ENCODE results near the gene SFTPD. TPM values are rescaled to one million over a fixed set of nuclear protein-coding genes. Genes with fewer than 3 reads are reported as not detected.

SFTPD gene
- total RNA-seq, 3 donors from 2014 or later: 2.2 to 2.5 TPM; not detected in 1

DNA sequence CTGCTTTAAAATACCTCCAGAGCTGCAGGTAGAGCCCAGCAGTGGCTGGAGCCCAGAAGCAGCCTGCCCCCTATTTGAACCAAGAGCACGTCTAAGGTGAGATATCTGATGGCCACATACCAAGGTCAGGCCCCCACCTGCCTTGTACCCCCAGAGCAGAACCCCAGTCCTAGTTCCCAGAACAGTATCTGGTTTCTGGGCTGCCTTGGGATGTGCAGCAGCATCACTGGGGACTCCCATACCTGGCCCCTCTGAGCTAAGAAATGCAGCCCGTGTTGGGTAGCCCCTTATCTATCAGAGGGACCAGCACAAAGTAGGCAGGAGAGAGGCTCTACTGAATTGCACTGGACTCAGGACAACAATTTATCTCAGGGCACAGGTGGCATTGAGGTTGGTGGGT lies 8.9 kb downstream of the SFTPD start:
- intact Hi-C loops (cut with DNase I; ENCODE audit: low total_unique reads): no loop called here
- TF ChIP-seq, protein P1, sequence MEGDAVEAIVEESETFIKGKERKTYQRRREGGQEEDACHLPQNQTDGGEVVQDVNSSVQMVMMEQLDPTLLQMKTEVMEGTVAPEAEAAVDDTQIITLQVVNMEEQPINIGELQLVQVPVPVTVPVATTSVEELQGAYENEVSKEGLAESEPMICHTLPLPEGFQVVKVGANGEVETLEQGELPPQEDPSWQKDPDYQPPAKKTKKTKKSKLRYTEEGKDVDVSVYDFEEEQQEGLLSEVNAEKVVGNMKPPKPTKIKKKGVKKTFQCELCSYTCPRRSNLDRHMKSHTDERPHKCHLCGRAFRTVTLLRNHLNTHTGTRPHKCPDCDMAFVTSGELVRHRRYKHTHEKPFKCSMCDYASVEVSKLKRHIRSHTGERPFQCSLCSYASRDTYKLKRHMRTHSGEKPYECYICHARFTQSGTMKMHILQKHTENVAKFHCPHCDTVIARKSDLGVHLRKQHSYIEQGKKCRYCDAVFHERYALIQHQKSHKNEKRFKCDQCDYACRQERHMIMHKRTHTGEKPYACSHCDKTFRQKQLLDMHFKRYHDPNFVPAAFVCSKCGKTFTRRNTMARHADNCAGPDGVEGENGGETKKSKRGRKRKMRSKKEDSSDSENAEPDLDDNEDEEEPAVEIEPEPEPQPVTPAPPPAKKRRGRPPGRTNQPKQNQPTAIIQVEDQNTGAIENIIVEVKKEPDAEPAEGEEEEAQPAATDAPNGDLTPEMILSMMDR (IDR thresholded peaks at IDR 0.05): no peak
- TF ChIP-seq POLR2AphosphoS5 (IDR thresholded peaks at IDR 0.05): no peak
- no peak for TF ChIP-seq POLR2A (IDR thresholded peaks at IDR 0.05)
- DNase-seq (ENCODE audit: low spot score in 2 of 2): no peak
- H3K27me3 ChIP-seq: no peaks in the 10 kb centered on the region
- no peaks in the 10 kb centered on the region for H3K36me3 ChIP-seq
- H3K4me3 ChIP-seq: no peak overlapping the region
- no peaks in the 10 kb centered on the region for H3K9me3 ChIP-seq
- no peak overlapping the region for H3K27ac ChIP-seq
- no peaks in the 10 kb centered on the region for H3K4me1 ChIP-seq

DNA sequence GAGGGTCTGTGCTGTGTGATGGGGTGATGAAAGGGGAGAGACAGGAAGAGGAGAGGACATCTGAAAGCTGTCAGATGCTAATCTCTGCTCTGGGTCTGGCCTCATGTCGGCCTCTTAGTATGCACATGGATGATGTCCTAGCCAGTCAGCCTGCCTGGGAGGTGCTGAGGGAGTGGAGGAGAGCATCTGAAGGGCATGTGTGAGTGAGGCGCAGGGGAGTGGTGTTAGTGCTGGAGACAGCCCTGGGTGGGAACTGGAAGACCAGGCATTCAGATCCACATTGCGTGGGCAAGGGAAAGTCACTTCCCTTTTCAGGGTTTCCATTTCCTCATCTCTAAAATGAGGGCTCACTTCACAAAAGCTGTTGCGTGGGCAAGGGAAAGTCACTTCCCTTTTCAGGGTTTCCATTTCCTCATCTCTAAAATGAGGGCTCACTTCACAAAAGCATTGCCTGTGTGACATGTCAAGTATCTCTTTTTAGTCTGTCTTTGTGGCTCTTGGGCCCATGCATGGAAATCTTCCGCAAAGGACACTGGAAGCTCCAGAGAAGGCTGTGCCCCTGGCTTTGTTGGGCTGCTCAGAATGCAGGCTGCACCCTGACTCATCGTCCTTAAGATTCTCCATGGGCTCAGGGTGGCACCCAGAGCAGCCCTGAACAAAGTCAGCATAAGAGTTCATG lies 10.0 kb downstream of the SFTPD start:
- no peaks in the 10 kb centered on the region for H3K4me1 ChIP-seq
- no peaks in the 10 kb centered on the region for H3K9me3 ChIP-seq
- TF ChIP-seq POLR2AphosphoS5 (IDR thresholded peaks at IDR 0.05): no peak
- TF ChIP-seq, protein P1 (IDR thresholded peaks at IDR 0.05): no peak
- TF ChIP-seq POLR2A (IDR thresholded peaks at IDR 0.05): no peak
- no peak overlapping the region for H3K27ac ChIP-seq
- no peaks in the 10 kb centered on the region for H3K27me3 ChIP-seq
- intact Hi-C loops (cut with DNase I; ENCODE audit: low total_unique reads): no loop called here
- H3K4me3 ChIP-seq: no peak overlapping the region
- H3K36me3 ChIP-seq: no peaks in the 10 kb centered on the region
- no peak for DNase-seq (ENCODE audit: low spot score in 2 of 2)

DNA sequence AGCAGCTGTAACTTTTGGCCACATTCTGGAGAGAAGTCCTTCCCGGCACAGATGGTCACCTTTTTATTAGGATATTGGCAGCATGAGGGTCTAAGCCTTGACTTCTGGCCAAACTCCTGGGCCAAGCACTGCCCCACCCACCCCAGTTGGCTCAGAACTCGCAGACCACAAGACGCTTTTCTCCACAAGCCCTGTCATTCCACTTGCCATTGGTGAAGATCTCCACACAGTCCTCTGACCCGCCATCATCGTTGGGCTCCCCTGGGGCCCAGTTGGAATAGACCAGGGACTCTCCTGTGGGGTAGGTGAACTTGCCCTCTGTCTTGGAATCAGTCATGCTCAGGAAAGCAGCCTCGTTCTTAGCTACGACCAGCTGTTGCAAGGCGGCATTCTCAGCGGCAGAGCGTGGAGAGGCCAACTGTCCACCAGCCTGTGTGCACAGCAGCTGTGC lies 11.2 kb downstream of the SFTPD start:
- DNase-seq (ENCODE audit: low spot score in 2 of 2): no peak
- Histone ChIP-seq H3K9me3 (no peaks in the 10 kb centered on the region), H3K4me3 (no peak overlapping the region), H3K27me3 (no peaks in the 10 kb centered on the region), H3K27ac (no peak overlapping the region), H3K4me1 (no peaks in the 10 kb centered on the region), H3K36me3 (no peaks in the 10 kb centered on the region)
- intact Hi-C loops (cut with DNase I; ENCODE audit: low total_unique reads): no loop called here
- no peak for TF ChIP-seq POLR2A (IDR thresholded peaks at IDR 0.05)
- TF ChIP-seq, protein P1 (IDR thresholded peaks at IDR 0.05): no peak

DNA sequence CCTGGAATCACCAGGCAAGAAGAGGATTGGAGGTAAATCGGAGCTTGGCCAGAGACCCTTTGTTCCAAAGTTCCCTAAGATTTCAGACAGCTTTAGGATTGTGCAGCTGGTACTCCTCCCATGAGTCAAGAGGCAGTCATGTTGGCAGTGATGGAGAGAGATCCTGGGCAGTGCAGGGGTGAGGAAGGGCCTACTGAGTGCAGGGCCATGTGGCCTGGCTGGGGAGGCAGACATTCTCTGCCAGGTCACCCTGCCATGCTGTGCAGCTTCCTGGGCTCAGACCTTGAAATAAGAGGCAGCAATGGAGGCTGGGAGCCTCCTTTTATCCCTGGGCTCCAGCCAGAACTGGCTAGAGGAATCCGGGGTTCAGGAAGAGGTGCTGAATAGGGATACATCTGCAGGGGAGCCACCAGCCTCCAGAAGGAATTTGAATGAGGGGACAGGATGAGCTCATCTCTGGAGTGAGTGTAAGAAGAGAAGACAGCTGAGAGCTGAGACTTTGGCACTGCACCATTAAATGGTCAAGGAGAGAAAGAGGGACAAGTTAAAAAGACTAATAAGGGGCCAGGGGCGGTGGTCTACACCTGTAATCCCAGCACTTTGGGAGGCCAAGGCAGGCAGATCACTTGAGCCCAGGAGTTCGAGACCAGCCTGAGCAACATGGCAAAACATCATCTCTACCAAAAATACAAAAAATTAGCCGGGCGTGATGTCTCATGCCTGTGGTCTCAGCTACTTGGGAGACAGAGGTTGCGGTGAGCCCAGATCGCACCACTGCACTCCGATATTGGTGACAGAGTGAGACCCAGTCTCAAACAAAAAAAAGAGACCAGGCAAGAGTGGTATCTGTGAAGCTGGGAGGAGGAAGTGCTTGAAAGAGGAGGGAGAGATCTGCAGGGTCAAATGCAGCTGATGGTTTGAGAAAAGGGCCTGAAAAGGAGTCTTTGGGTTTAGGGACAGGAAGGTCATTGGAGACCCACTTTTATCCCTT lies 12.0 kb downstream of the SFTPD start:
- H3K27me3 ChIP-seq: no peaks in the 10 kb centered on the region
- H3K4me3 ChIP-seq: no peak overlapping the region
- TF ChIP-seq POLR2A (IDR thresholded peaks at IDR 0.05) (no peak), POLR2AphosphoS5 (IDR thresholded peaks at IDR 0.05) (no peak)
- TF ChIP-seq, protein P1 (IDR thresholded peaks at IDR 0.05): no peak
- no peaks in the 10 kb centered on the region for H3K4me1 ChIP-seq
- no peaks in the 10 kb centered on the region for H3K36me3 ChIP-seq
- no peak for DNase-seq (ENCODE audit: low spot score in 2 of 2)
- H3K27ac ChIP-seq: no peak overlapping the region
- no peaks in the 10 kb centered on the region for H3K9me3 ChIP-seq
- intact Hi-C loops (cut with DNase I; ENCODE audit: low total_unique reads): no loop called here

DNA sequence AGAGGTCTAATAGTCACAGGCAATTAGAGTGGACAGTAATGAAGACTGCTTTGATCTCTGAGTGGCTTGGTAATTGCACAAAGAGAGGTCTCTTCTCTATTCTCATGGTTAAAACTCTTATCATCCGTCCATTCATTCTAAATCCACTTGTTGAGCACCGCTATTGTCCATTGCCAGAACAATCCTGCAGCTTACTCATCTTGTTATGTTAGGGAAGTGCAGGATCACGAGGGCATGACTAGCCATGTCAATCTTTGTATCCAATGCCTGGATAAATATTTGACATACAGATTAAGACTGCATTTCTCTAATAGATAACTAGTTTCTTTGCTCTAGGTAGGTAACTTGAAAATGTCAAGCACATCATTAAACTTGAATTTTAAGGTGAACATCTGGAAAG lies 14.9 kb downstream of the SFTPD start:
- Histone ChIP-seq H3K4me1 (no peaks in the 10 kb centered on the region), H3K27me3 (peaks cover 0 to 7% of the 10 kb centered on the region in 2 donors), H3K27ac (no peak overlapping the region), H3K36me3 (no peaks in the 10 kb centered on the region), H3K4me3 (no peak overlapping the region), H3K9me3 (no peaks in the 10 kb centered on the region)
- TF ChIP-seq POLR2A (IDR thresholded peaks at IDR 0.05): no peak
- TF ChIP-seq, protein P1 (IDR thresholded peaks at IDR 0.05): no peak
- no peak for DNase-seq (ENCODE audit: low spot score in 2 of 2)
- intact Hi-C loops (cut with DNase I; ENCODE audit: low total_unique reads): no loop called here
